ENCODE results near the gene KIF20B. TPM values are rescaled to one million over a fixed set of nuclear protein-coding genes. Genes with fewer than 3 reads are reported as not detected.

Gene KIF20B
- total and polyA plus RNA-seq, 4 experiments from 2014 or later: 8.0 to 21.4 (median 18.3) TPM

DNA sequence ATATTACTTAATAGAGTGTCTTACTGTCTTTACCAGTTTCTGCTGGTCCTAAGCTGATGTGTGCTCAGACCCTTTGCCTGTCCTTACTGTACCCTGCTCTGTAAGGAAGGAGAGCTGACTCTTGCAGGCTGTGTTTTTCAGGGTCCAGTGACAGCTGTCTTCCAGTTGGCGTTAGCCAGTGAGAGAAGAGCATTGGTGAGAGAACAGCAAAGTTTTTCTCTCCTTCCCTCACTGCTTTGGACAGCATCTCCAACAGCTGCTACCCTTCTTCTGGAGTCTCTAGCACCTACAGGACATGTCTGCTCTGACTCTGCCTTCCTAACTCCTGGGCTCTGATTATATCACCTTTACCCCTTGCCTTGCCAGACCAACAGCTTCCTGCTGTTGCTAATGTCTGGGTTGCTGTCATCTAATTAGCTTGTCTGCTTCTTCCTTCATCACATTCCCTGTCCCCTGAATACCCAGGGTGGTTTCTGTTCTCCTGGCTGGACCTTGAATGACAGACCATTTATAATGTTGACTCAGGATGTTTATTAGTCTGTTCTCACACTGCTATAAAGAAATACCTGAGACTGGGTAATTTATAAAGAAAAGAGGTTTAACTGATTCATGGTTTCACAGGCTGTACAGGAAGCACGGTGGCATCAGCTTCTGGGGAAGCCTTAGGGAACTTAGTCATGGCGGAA, 32.9 kb upstream of the KIF20B start:
- Histone ChIP-seq H3K27me3 (ENCODE audit: insufficient read depth, low read length) (no peaks in the 10 kb centered on the region), H3K4me3 (ENCODE audit: low read length in 2 of 2) (no peak overlapping the region), H3K4me1 (ENCODE audit: insufficient read depth, low read length) (no peaks in the 10 kb centered on the region), H3K9me3 (ENCODE audit: control insufficient read depth in 1 of 2, low read length in 2 of 2) (no peaks in the 10 kb centered on the region), H3K27ac (ENCODE audit: low read depth, low read length) (no peak overlapping the region), H3K36me3 (ENCODE audit: insufficient read depth, low read length) (no peaks in the 10 kb centered on the region)
- no peak overlapping the region for H3K4me3 Mint-ChIP-seq
- no peaks in the 10 kb centered on the region for H3K36me3 Mint-ChIP-seq
- no peak for DNase-seq
- ChIA-PET POLR2A (ENCODE audit: partially characterized antibody) (no interaction called here), CTCF (ENCODE audit: partially characterized antibody) (no interaction called here)
- H3K9me3 Mint-ChIP-seq: no peaks in the 10 kb centered on the region
- no peak overlapping the region for H3K27ac Mint-ChIP-seq
- peaks cover 0 to 2% (median 0%) of the 10 kb centered on the region in 4 donors for H3K4me1 Mint-ChIP-seq
- intact Hi-C loops (cut with micrococcal nuclease): no loop called here
- H3K27me3 Mint-ChIP-seq: peaks cover 0 to 3% of the 10 kb centered on the region in 2 donors

- POLR2A ChIA-PET (ENCODE audit: partially characterized antibody): no interaction called here
- intact Hi-C loops (cut with micrococcal nuclease): no loop called here
- CTCF ChIA-PET (ENCODE audit: partially characterized antibody): interaction anchor here (1.1 kb wide), 1 partner anchor 12 kb away, joined by 4 read pairs; no protein-coding TSS in a partner anchor
Observed at GRCh38 chr10:89669985-89670384, 31.4 kb upstream of the KIF20B start.

DNA sequence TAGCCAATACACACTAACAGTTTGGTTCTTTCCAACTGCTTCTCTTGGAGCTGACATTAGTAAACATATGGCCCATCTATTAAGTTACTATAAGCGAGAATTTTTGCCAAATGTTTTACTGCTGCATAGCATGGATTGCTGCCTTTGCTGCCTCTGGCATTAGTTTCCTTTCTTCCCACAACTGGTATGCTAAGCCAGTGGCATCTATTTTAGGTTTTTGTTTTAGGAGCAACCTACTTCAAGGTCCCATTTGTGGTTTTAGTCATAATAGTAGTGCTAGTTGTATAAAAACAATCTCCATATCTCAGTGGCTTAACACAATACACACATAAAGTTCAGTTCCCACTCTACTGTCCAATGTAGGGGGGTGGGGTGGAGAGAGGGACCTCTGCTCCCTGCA, 30.5 kb upstream of the KIF20B start:
- no peaks in the 10 kb centered on the region for H3K4me1 ChIP-seq (ENCODE audit: insufficient read depth, low read length)
- peaks cover 0 to 2% (median 0%) of the 10 kb centered on the region in 4 donors for H3K4me1 Mint-ChIP-seq
- H3K4me3 ChIP-seq (ENCODE audit: low read length in 2 of 2): no peak overlapping the region
- H3K27ac Mint-ChIP-seq: no peak overlapping the region
- H3K9me3 Mint-ChIP-seq: peaks cover 0 to 2% (median 0%) of the 10 kb centered on the region in 8 donors
- intact Hi-C loops (cut with micrococcal nuclease): no loop called here
- no peaks in the 10 kb centered on the region for H3K27me3 ChIP-seq (ENCODE audit: insufficient read depth, low read length)
- H3K9me3 ChIP-seq (ENCODE audit: control insufficient read depth in 1 of 2, low read length in 2 of 2): no peaks in the 10 kb centered on the region
- H3K27ac ChIP-seq (ENCODE audit: low read depth, low read length): no peak overlapping the region
- H3K36me3 Mint-ChIP-seq: no peaks in the 10 kb centered on the region
- H3K4me3 Mint-ChIP-seq: no peak overlapping the region
- ChIA-PET CTCF (ENCODE audit: partially characterized antibody) (no interaction called here), POLR2A (ENCODE audit: partially characterized antibody) (no interaction called here)
- H3K36me3 ChIP-seq (ENCODE audit: insufficient read depth, low read length): no peaks in the 10 kb centered on the region
- H3K27me3 Mint-ChIP-seq: peaks cover 0 to 3% of the 10 kb centered on the region in 2 donors
- DNase-seq: no peak

More at GRCh38 chr10:89669985-89670384, 31.4 kb upstream of the KIF20B start:
- Histone ChIP-seq H3K9me3 (ENCODE audit: control insufficient read depth in 1 of 2, low read length in 2 of 2) (no peaks in the 10 kb centered on the region), H3K27ac (ENCODE audit: low read depth, low read length) (no peak overlapping the region), H3K4me1 (ENCODE audit: insufficient read depth, low read length) (no peaks in the 10 kb centered on the region), H3K27me3 (ENCODE audit: insufficient read depth, low read length) (no peaks in the 10 kb centered on the region), H3K4me3 (ENCODE audit: low read length in 2 of 2) (no peak overlapping the region), H3K36me3 (ENCODE audit: insufficient read depth, low read length) (no peaks in the 10 kb centered on the region)
- Mint-ChIP-seq H3K9me3 (no peaks in the 10 kb centered on the region), H3K4me1 (peaks cover 0 to 2% (median 0%) of the 10 kb centered on the region in 4 donors), H3K36me3 (no peaks in the 10 kb centered on the region), H3K27ac (no peak overlapping the region), H3K27me3 (peaks cover 0 to 3% of the 10 kb centered on the region in 2 donors), H3K4me3 (no peak overlapping the region)
- no peak for DNase-seq

DNA sequence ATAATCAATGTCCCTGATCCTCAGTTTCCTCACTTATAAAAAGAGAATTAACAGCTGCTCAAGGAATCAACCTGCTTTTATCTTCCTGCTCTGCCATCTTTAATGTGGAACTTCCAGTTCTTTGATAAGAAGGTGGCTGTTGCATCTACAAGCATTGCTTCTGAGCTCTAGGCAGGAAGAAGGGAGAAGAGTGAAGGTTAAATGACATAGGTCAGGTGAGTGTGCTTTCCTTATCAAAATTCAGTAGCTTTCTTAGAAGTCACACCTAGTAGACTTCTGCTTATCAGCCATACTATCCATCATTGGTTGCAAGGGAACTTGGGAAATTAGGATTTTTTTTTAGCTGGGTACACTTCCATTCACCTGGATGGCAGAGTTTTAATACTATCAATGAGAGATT, 24.0 kb upstream of the KIF20B start:
- H3K27ac ChIP-seq (ENCODE audit: low read depth, low read length): no peak overlapping the region

DNA sequence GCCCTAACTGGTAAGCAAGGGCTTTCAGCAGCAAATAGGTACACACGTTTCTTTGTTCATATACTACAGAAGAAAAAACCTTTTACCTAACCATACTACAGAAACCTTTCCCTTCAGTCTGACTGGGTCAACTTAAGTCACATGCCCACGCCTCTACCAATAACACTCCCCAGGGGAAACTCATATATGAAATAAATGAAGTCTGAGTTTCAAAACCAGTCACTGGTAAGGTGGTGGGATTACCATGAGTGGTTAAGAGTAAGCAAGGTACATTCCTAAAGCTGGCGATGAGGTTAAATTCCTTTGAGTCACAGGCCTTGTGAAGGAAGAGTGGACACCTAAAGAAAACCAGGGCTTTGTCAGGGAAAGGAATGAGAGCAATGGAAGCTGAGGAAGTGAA, 21.4 kb upstream of the KIF20B start:
- no peaks in the 10 kb centered on the region for H3K36me3 Mint-ChIP-seq
- POLR2A ChIA-PET (ENCODE audit: partially characterized antibody): no interaction called here

More for the DNA sequence above, 24.0 kb upstream of the KIF20B start:
- no peak for DNase-seq
- POLR2A ChIA-PET (ENCODE audit: partially characterized antibody): no interaction called here
- Histone ChIP-seq H3K4me3 (ENCODE audit: low read length in 2 of 2) (no peak overlapping the region), H3K4me1 (ENCODE audit: insufficient read depth, low read length) (no peaks in the 10 kb centered on the region), H3K36me3 (ENCODE audit: insufficient read depth, low read length) (no peaks in the 10 kb centered on the region), H3K9me3 (ENCODE audit: control insufficient read depth in 1 of 2, low read length in 2 of 2) (no peaks in the 10 kb centered on the region), H3K27me3 (ENCODE audit: insufficient read depth, low read length) (peaks cover 6% of the 10 kb centered on the region)
- CTCF ChIA-PET (ENCODE audit: partially characterized antibody): no interaction called here
- intact Hi-C loops (cut with micrococcal nuclease): no loop called here
- H3K9me3 Mint-ChIP-seq: peaks cover 0 to 2% (median 0%) of the 10 kb centered on the region in 8 donors
- no peaks in the 10 kb centered on the region for H3K36me3 Mint-ChIP-seq
- no peak overlapping the region for H3K4me3 Mint-ChIP-seq
- peaks cover 7 to 14% of the 10 kb centered on the region in 2 donors for H3K27me3 Mint-ChIP-seq
- peaks cover 0 to 2% (median 0%) of the 10 kb centered on the region in 4 donors for H3K4me1 Mint-ChIP-seq
- no peak overlapping the region for H3K27ac Mint-ChIP-seq

GRCh38 chr10:89683883-89684282, 17.5 kb upstream of the KIF20B start:
- Mint-ChIP-seq H3K4me3 (no peak overlapping the region), H3K27ac (no peak overlapping the region), H3K9me3 (no peaks in the 10 kb centered on the region), H3K4me1 (no peaks in the 10 kb centered on the region), H3K27me3 (peaks cover 17 to 21% of the 10 kb centered on the region in 2 donors), H3K36me3 (no peaks in the 10 kb centered on the region)
- H3K9me3 ChIP-seq (ENCODE audit: control insufficient read depth in 1 of 2, low read length in 2 of 2): no peaks in the 10 kb centered on the region
- DNase-seq: no peak
- ChIA-PET POLR2A (ENCODE audit: partially characterized antibody) (no interaction called here), CTCF (ENCODE audit: partially characterized antibody) (no interaction called here)
- no peaks in the 10 kb centered on the region for H3K36me3 ChIP-seq (ENCODE audit: insufficient read depth, low read length)
- H3K4me3 ChIP-seq (ENCODE audit: low read length in 2 of 2): no peak overlapping the region
- H3K4me1 ChIP-seq (ENCODE audit: insufficient read depth, low read length): no peaks in the 10 kb centered on the region
- no peak overlapping the region for H3K27ac ChIP-seq (ENCODE audit: low read depth, low read length)
- peaks cover 8% of the 10 kb centered on the region for H3K27me3 ChIP-seq (ENCODE audit: insufficient read depth, low read length)
- intact Hi-C loops (cut with micrococcal nuclease): no loop called here

More for the DNA sequence above, 21.4 kb upstream of the KIF20B start:
- Mint-ChIP-seq H3K4me1 (no peaks in the 10 kb centered on the region), H3K27ac (no peak overlapping the region), H3K9me3 (peaks cover 0 to 2% (median 0%) of the 10 kb centered on the region in 8 donors), H3K27me3 (peaks cover 9 to 25% of the 10 kb centered on the region in 2 donors), H3K4me3 (no peak overlapping the region)
- DNase-seq: no peak
- intact Hi-C loops (cut with micrococcal nuclease): no loop called here
- Histone ChIP-seq H3K27me3 (ENCODE audit: insufficient read depth, low read length) (peaks cover 8% of the 10 kb centered on the region), H3K4me3 (ENCODE audit: low read length in 2 of 2) (no peak overlapping the region), H3K27ac (ENCODE audit: low read depth, low read length) (no peak overlapping the region), H3K4me1 (ENCODE audit: insufficient read depth, low read length) (no peaks in the 10 kb centered on the region), H3K36me3 (ENCODE audit: insufficient read depth, low read length) (no peaks in the 10 kb centered on the region), H3K9me3 (ENCODE audit: control insufficient read depth in 1 of 2, low read length in 2 of 2) (no peaks in the 10 kb centered on the region)
- CTCF ChIA-PET (ENCODE audit: partially characterized antibody): no interaction called here

- intact Hi-C loops (cut with micrococcal nuclease): no loop called here
- no peaks in the 10 kb centered on the region for H3K36me3 ChIP-seq (ENCODE audit: insufficient read depth, low read length)
- POLR2A ChIA-PET (ENCODE audit: partially characterized antibody): no interaction called here
- Mint-ChIP-seq H3K9me3 (no peaks in the 10 kb centered on the region), H3K27me3 (peaks cover 17 to 21% of the 10 kb centered on the region in 2 donors), H3K27ac (no peak overlapping the region), H3K36me3 (no peaks in the 10 kb centered on the region), H3K4me1 (no peaks in the 10 kb centered on the region), H3K4me3 (no peak overlapping the region)
- H3K9me3 ChIP-seq (ENCODE audit: control insufficient read depth in 1 of 2, low read length in 2 of 2): no peaks in the 10 kb centered on the region
- no peak overlapping the region for H3K27ac ChIP-seq (ENCODE audit: low read depth, low read length)
- no peak for DNase-seq
- no peak overlapping the region for H3K4me3 ChIP-seq (ENCODE audit: low read length in 2 of 2)
- H3K4me1 ChIP-seq (ENCODE audit: insufficient read depth, low read length): no peaks in the 10 kb centered on the region
- CTCF ChIA-PET (ENCODE audit: partially characterized antibody): no interaction called here
- peaks cover 8% of the 10 kb centered on the region for H3K27me3 ChIP-seq (ENCODE audit: insufficient read depth, low read length)
Observed at GRCh38 chr10:89684604-89685003, 16.8 kb upstream of the KIF20B start.
